GM21447 (cell line): ENCODE data around the gene UBE2G1.
"Not testable (repeated sequence)": the region's sequence is repeated elsewhere in the genome, so short reads cannot be mapped to it uniquely, and the experiment has no call there.

ENCODE experiments used
- ATAC-seq: cut with Tn5 transposase; IDR thresholded peaks from one replicate; pipeline ENCODE4 v1.9.1; 2021; ENCODE audit not compliant: unreplicated experiment

The UBE2G1 gene

GRCh38 chr17:4375796-4376440 is 9.4 kb upstream of the UBE2G1 start:
- peak; percentile 2 for ATAC-seq

- peak; percentile 68 for ATAC-seq
Observed at GRCh38 chr17:4375039-4375748, 8.7 kb upstream of the UBE2G1 start.

DNA sequence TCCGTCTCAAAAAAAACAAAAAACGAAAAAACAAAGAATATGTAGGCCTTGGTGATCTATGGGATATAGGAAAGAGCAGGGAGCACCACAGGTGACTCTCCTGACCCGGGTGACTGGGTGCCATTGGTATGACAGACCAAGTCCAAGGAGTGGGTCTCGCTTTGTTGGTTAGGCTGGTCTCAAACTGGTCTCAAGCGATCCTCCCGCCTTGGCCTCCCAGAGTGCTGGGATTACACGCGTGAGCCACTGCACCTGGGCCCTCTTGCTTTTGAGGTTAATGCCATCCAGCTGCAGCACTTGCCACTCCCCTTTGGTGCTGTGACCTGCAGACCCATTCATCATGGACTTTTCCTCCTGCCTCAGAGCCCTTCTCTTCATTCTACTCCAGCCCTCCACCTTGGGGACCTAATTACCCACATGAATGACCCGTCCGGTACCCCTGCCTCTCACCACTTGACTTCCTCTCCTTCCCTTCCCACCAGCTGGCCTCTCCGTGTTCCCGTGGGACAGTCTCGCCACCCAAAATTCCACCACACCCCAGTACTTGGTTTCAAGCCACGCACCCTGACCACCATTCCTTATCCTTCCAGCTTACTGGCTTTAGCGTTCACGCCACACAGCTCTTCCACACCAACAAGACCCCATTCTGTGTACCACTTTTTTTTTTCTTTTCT is 3.2 kb upstream of the UBE2G1 start:
- ATAC-seq = no peak

DNA sequence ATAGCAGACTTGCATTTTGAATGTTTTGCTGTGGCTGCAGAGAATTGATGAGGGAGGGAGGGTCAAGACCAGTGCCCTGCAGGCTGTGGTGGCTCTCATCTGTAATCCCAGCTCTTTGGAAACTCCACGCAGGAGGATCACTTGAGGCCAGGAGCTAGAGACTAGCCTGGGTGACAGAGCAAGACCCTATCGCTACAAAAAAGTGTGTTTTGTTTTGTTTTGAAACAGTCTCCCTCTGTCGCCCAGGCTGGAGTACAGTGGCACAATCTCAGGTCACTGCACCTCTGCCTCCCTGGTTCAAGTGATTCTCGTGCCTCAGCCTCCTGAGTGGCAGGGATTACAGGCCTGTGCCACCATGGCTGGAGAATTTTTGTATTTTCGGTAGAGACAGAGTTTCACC is 1.9 kb upstream of the UBE2G1 start:
- ATAC-seq = no peak

- not testable (repeated sequence) for ATAC-seq
Observed at GRCh38 chr17:4367177-4367576, 702 bp upstream of the UBE2G1 start.

GRCh38 chr17:4365628-4366326 is 698 bp downstream of the UBE2G1 start:
- peak; percentile 11 for ATAC-seq

- peak; percentile 46 for ATAC-seq
Observed at GRCh38 chr17:4365103-4365627, 1.3 kb downstream of the UBE2G1 start.

GRCh38 chr17:4364622-4365041 is 1.8 kb downstream of the UBE2G1 start:
- ATAC-seq = no peak

- no peak for ATAC-seq
Observed at GRCh38 chr17:4362141-4362540, 4.3 kb downstream of the UBE2G1 start.

DNA sequence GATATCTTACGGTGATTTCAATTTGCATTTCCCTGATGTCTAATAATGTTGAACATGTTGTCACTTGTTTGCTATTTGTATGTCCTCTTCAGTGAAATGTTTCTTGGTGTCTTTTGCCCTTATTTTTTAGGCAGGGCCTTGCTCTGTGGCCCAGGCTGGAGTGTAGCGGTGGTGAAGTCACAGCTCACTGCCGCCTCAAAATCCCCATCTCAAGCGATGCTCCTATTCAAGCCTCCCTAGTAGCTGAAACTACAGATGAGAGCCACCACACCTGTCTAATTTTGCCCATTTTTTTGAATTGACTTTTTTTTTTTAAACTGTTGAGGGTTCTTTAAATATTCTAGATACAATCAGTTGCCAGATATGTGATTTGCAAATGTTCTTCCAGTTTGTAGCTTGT is 8.3 kb downstream of the UBE2G1 start:
- ATAC-seq = no peak

DNA sequence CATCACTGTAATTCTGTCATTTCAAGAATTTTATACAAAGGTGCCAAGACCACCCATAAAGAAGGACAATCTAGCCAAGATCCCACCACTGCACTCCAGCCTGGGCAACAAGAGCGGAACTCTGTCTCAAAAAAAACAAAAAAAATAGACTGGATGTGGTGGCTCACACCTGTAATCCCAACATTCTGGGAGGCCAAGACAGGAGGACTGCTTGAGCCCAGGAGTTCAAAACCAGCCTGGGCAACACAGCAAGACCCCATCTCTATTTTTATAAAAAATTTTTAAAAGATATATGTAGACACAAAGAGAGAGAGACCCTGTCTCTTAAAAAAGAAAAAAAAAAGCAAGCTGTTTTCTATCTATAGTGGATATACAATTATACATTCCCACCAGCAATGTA is 8.8 kb downstream of the UBE2G1 start:
- no peak for ATAC-seq

- ATAC-seq = no peak
Observed at GRCh38 chr17:4357030-4357628, 9.3 kb downstream of the UBE2G1 start.

DNA sequence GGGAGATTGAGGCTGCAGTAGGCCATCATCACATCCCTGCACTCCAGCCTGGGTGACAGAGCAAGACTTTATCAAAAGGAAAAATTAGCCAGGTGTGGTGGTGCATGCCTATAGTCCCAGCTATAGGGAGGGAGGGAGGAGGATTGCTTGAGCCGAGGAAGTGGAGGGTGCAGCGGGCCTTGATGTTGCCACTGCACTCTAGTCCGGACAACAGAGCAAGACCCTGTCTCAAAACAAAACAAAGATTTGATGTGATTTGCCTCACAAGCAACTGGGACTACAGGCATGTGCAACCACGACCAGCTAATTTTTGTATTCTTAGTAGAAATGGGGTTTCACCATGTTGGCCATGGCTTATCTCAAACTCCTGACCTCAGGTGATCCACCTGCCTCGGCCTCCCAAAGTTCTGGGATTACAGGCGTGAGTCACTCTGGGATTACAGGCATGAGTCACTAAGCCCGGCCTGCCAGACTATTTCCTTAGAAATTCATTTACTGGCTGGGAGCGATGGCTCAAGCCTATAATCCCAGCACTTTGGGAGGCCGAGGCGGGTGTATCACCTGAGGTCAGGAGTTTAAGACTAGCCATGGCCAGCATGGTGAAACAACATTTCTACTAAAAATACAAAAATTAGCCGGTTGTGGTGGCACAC is 11.5 kb downstream of the UBE2G1 start:
- no peak for ATAC-seq

DNA sequence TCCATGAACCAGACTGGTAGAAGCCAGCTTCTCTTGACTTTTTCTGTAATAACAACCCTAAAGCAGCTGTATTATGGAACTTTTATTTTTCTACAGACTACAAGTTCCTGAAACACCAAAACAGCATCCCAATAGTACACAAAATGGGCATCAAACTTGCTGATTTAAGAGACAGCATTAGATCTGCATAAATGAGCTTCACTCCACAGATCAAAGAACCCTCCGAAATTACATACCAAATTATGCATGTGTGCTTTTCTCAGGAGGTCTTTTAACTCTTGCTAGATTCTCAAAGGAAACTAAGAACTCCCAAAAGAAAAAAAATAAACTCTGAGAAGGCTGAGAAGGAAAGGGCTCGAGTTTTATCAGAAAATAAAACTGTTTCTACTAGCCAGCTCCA is 12.3 kb downstream of the UBE2G1 start:
- no peak for ATAC-seq

GRCh38 chr17:4350214-4350613 is 16.3 kb downstream of the UBE2G1 start:
- ATAC-seq = not testable (repeated sequence)

DNA sequence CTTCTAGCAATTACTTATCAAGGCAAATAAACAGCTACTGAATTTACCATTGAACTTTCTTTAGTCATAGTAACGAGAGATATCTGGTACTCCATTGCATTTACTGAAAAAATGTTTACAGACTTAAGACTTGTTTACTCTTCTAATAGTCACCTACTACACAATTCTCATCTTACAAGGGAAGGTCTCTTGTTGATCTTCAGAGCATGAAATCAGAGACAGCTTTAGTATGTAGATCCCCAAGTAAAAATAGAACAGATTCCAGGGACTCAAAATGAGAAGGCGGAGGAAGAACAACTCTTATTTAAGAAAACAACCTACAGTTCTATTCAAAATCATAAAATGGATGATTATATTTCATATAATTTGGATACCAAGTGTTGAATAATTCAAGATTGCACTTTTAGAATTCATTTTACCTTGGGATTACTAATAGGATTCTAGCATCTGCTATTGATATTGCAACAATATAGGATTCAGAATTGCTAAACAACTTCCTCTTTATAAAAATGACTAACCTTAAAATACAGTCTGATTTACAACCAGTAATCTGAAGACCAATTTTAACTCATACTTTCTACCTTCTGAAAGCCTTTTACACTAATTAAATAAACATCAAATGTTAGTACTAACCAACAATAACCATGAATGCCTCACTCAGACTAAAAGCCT is 20.8 kb downstream of the UBE2G1 start:
- ATAC-seq = no peak

DNA sequence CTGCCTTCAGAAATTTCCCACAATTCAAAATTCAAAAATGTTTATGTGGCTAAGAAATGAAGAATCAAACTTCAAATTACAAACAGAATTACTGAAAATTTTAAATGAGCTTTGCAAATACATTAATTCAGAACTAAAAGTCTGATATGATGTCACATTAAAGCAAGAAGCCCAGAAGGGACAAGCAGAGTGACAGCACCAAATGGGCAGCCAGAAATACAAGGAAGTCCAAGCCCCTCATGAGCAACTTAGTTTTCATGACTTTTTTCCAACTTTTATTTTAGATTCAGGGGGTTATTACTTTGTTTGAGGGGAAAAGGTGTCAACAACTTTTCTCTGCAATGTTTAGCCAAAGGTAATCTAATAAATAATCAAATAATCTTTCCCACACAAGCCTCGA is 21.5 kb downstream of the UBE2G1 start:
- no peak for ATAC-seq

DNA sequence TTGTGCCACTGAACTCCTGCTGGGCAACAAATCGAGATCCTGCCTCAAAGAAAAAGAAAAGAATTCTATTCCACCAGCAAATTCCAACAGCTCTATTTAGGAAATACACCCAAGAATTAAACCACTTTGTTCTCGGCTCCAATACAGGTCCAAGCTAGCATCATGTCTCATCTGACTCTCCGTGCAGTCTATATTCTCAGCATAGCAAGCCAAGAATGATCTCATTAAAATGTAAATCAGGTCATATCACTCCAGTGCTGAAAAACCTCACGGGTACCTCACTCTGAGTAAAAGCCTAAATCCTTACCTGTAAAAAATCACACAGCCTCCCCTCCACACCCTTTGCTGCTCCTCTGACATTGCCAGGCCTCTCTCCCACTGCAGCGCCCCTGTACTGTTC is 23.9 kb downstream of the UBE2G1 start:
- ATAC-seq = no peak

DNA sequence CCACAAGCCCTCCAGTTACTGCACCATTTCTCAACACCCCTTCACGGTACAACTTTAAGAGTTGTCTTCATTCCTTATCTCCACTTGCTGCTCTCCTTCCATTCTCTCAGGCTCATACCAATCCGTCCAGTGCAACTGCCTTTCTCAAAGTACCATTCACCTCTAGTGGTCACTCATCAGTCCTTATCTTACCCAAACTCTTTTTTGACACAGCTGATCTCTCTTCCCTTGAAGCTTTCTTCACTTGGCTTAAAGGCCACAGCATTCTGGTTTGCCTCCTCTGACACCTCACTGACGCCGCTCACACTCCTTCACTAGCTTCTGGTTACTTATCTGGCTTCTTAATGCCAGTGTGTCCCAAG is 24.9 kb downstream of the UBE2G1 start:
- no peak for ATAC-seq
